ENCODE results near the gene PPP5C. TPM values are rescaled to one million over a fixed set of nuclear protein-coding genes. Genes with fewer than 3 reads are reported as not detected.

Gene PPP5C
- total RNA-seq, 4 donors from 2014 or later = 38.2 to 66.0 (median 51.3) TPM

DNA sequence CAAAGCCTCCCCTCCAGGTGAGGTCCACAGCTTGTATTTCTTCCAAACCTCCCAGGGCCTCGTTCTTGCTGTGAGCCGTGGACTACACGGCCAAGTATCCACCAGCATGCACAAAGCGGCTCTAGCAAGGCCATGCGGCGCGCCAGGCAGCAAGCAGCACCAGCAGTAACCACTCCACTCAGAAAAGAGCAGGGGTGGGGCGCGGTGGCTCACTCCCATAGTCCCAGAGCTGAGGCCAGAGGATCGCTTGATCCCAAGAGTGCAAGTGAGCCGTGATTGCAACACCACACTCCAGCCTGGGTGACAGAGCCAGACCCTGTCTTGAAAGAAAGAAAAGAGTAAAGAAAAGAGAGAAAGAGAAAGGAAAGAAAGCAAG is 61.8 kb downstream of the PPP5C start:
- Histone ChIP-seq H3K4me1 (peaks cover 55% of the 10 kb centered on the region), H3K36me3 (no peaks in the 10 kb centered on the region), H3K27me3 (peaks cover 70% of the 10 kb centered on the region), H3K4me3 (no peak overlapping the region), H3K27ac (no peak overlapping the region), H3K9me3 (no peaks in the 10 kb centered on the region)
- WGBS = 12% methylated on average over 11 of the region's 11 CpGs
- TF ChIP-seq POLR2AphosphoS5 (IDR thresholded peaks at IDR 0.05) = no peak
- no peak for TF ChIP-seq EP300 (IDR thresholded peaks at IDR 0.05)
- TF ChIP-seq, protein P1, sequence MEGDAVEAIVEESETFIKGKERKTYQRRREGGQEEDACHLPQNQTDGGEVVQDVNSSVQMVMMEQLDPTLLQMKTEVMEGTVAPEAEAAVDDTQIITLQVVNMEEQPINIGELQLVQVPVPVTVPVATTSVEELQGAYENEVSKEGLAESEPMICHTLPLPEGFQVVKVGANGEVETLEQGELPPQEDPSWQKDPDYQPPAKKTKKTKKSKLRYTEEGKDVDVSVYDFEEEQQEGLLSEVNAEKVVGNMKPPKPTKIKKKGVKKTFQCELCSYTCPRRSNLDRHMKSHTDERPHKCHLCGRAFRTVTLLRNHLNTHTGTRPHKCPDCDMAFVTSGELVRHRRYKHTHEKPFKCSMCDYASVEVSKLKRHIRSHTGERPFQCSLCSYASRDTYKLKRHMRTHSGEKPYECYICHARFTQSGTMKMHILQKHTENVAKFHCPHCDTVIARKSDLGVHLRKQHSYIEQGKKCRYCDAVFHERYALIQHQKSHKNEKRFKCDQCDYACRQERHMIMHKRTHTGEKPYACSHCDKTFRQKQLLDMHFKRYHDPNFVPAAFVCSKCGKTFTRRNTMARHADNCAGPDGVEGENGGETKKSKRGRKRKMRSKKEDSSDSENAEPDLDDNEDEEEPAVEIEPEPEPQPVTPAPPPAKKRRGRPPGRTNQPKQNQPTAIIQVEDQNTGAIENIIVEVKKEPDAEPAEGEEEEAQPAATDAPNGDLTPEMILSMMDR (IDR thresholded peaks at IDR 0.05) = no peak
- no peak for TF ChIP-seq POLR2A (IDR thresholded peaks at IDR 0.05)
- no peak for DNase-seq (ENCODE audit: low spot score in 2 of 2)

GRCh38 chr19:46409191-46409590 is 62.3 kb downstream of the PPP5C start:
- TF ChIP-seq POLR2AphosphoS5 (IDR thresholded peaks at IDR 0.05) = no peak
- TF ChIP-seq, protein P1 (IDR thresholded peaks at IDR 0.05) = no peak
- no peak for TF ChIP-seq POLR2A (IDR thresholded peaks at IDR 0.05)
- no peak for TF ChIP-seq EP300 (IDR thresholded peaks at IDR 0.05)
- DNase-seq (ENCODE audit: low spot score in 2 of 2) = no peak
- Histone ChIP-seq H3K4me1 (peaks cover 52% of the 10 kb centered on the region), H3K9me3 (no peaks in the 10 kb centered on the region), H3K4me3 (no peak overlapping the region), H3K27me3 (peaks cover 68% of the 10 kb centered on the region), H3K36me3 (no peaks in the 10 kb centered on the region), H3K27ac (no peak overlapping the region)
- WGBS = 72% methylated on average over 3 of the region's 3 CpGs

GRCh38 chr19:46410205-46411087 is 63.6 kb downstream of the PPP5C start:
- Histone ChIP-seq H3K27ac (no peak overlapping the region), H3K4me1 (peaks cover 44% of the 10 kb centered on the region), H3K9me3 (no peaks in the 10 kb centered on the region), H3K27me3 (peaks cover 68% of the 10 kb centered on the region), H3K4me3 (no peak overlapping the region), H3K36me3 (no peaks in the 10 kb centered on the region)
- 87% methylated on average over 13 of the region's 13 CpGs for WGBS
- DNase-seq (ENCODE audit: low spot score in 2 of 2) = no peak
- TF ChIP-seq POLR2A (IDR thresholded peaks at IDR 0.05) (no peak), POLR2AphosphoS5 (IDR thresholded peaks at IDR 0.05) (no peak), EP300 (IDR thresholded peaks at IDR 0.05) (no peak)
- TF ChIP-seq, protein P1 (IDR thresholded peaks at IDR 0.05) = no peak

GRCh38 chr19:46411088-46411924 is 64.4 kb downstream of the PPP5C start:
- Histone ChIP-seq H3K9me3 (no peaks in the 10 kb centered on the region), H3K4me1 (peaks cover 51% of the 10 kb centered on the region), H3K27me3 (peaks cover 68% of the 10 kb centered on the region), H3K36me3 (no peaks in the 10 kb centered on the region), H3K27ac (peak overlapping the region; percentile 7), H3K4me3 (peak overlapping the region; percentile 47)
- no peak for DNase-seq (ENCODE audit: low spot score in 2 of 2)
- WGBS = 63% methylated on average over 8 of the region's 13 CpGs
- TF ChIP-seq EP300 (IDR thresholded peaks at IDR 0.05) = no peak
- TF ChIP-seq POLR2A (IDR thresholded peaks at IDR 0.05) = no peak
- TF ChIP-seq, protein P1 (IDR thresholded peaks at IDR 0.05) = no peak
- no peak for TF ChIP-seq POLR2AphosphoS5 (IDR thresholded peaks at IDR 0.05)
